Activated T-cell treated with anti-CD3 and anti-CD28 coated beads, Interleukin-2, amount 50 U/mL, for 24 hours (primary cell): Measurements from ENCODE around the gene MDK.
"Not testable (repeated sequence)": the region's sequence is repeated elsewhere in the genome, so short reads cannot be mapped to it uniquely, and the experiment has no call there.

Source experiments
- DNase-seq: peaks from one replicate; pipeline ENCODE4 v3.0.0-alpha.2; 2020
- H3K27ac Mint-ChIP-seq: 2 replicates; pipeline ENCODE4 v1.8.0; 2020; ENCODE audit warnings: mild to moderate bottlenecking, mixed read lengths
- H3K27me3 Mint-ChIP-seq: 2 replicates; pipeline ENCODE4 v1.8.0; 2020; ENCODE audit warnings: mixed read lengths
- H3K36me3 Mint-ChIP-seq: 2 replicates; pipeline ENCODE4 v1.8.0; 2020; ENCODE audit warnings: low read depth, mixed read lengths
- H3K4me1 Mint-ChIP-seq: 2 replicates; pipeline ENCODE4 v1.8.0; 2020; ENCODE audit warnings: low read depth, mixed read lengths
- H3K4me3 Mint-ChIP-seq: 2 replicates; pipeline ENCODE4 v1.8.0; 2020; ENCODE audit warnings: mild to moderate bottlenecking, moderate library complexity, mixed read lengths
- H3K9me3 Mint-ChIP-seq: 2 replicates; pipeline ENCODE4 v1.8.0; 2020; ENCODE audit warnings: mixed read lengths

Gene MDK

GRCh38 chr11:46379482-46380293 lies 1.8 kb upstream of the MDK start:
- Mint-ChIP-seq H3K36me3 (peaks cover 47% of the 10 kb centered on the region), H3K4me1 (peaks cover 11% of the 10 kb centered on the region), H3K27me3 (peaks cover 23% of the 10 kb centered on the region), H3K27ac (peak overlapping the region; percentile 71)
- not testable (repeated sequence) for DNase-seq, H3K4me3 Mint-ChIP-seq, H3K9me3 Mint-ChIP-seq

GRCh38 chr11:46380340-46381047 lies 975 bp upstream of the MDK start:
- no peaks in the 10 kb centered on the region for H3K9me3 Mint-ChIP-seq
- H3K4me3 Mint-ChIP-seq: peak overlapping the region; percentile 73
- peaks cover 11% of the 10 kb centered on the region for H3K4me1 Mint-ChIP-seq
- H3K27me3 Mint-ChIP-seq: peaks cover 31% of the 10 kb centered on the region
- peaks cover 39% of the 10 kb centered on the region for H3K36me3 Mint-ChIP-seq
- peak; percentile 80 for DNase-seq
- peak overlapping the region; percentile 76 for H3K27ac Mint-ChIP-seq

GRCh38 chr11:46381819-46382645 lies 563 bp downstream of the MDK start:
- Mint-ChIP-seq H3K4me3 (peak overlapping the region; percentile 65), H3K9me3 (no peaks in the 10 kb centered on the region), H3K27me3 (peaks cover 46% of the 10 kb centered on the region), H3K4me1 (peaks cover 15% of the 10 kb centered on the region), H3K36me3 (peaks cover 24% of the 10 kb centered on the region), H3K27ac (peak overlapping the region; percentile 33)
- peak; percentile 55 for DNase-seq

GRCh38 chr11:46382646-46383403 lies 1.4 kb downstream of the MDK start:
- H3K4me1 Mint-ChIP-seq: peaks cover 18% of the 10 kb centered on the region
- H3K36me3 Mint-ChIP-seq: peaks cover 16% of the 10 kb centered on the region
- H3K4me3 Mint-ChIP-seq: no peak overlapping the region
- peak; percentile 30 for DNase-seq
- H3K9me3 Mint-ChIP-seq: no peaks in the 10 kb centered on the region
- peaks cover 53% of the 10 kb centered on the region for H3K27me3 Mint-ChIP-seq
- H3K27ac Mint-ChIP-seq: no peak overlapping the region

GRCh38 chr11:46383404-46383758 lies 1.9 kb downstream of the MDK start:
- peaks cover 10% of the 10 kb centered on the region for H3K36me3 Mint-ChIP-seq
- peaks cover 24% of the 10 kb centered on the region for H3K4me1 Mint-ChIP-seq
- H3K27me3 Mint-ChIP-seq: peaks cover 58% of the 10 kb centered on the region
- DNase-seq: no peak
- no peaks in the 10 kb centered on the region for H3K9me3 Mint-ChIP-seq
- H3K27ac Mint-ChIP-seq: peak overlapping the region; percentile 29
- no peak overlapping the region for H3K4me3 Mint-ChIP-seq

GRCh38 chr11:46383974-46384701 lies 2.7 kb downstream of the MDK start:
- Mint-ChIP-seq H3K36me3 (peaks cover 3% of the 10 kb centered on the region), H3K4me3 (no peak overlapping the region), H3K9me3 (no peaks in the 10 kb centered on the region), H3K27me3 (peaks cover 66% of the 10 kb centered on the region), H3K4me1 (peaks cover 27% of the 10 kb centered on the region), H3K27ac (no peak overlapping the region)
- DNase-seq: no peak

GRCh38 chr11:46385169-46386004 lies 3.9 kb downstream of the MDK start:
- no peaks in the 10 kb centered on the region for H3K9me3 Mint-ChIP-seq
- DNase-seq: no peak
- no peaks in the 10 kb centered on the region for H3K36me3 Mint-ChIP-seq
- H3K27ac Mint-ChIP-seq: peak overlapping the region; percentile 52
- H3K27me3 Mint-ChIP-seq: peaks cover 79% of the 10 kb centered on the region
- peaks cover 29% of the 10 kb centered on the region for H3K4me1 Mint-ChIP-seq
- no peak overlapping the region for H3K4me3 Mint-ChIP-seq

GRCh38 chr11:46386005-46386578 lies 4.6 kb downstream of the MDK start:
- H3K27me3 Mint-ChIP-seq: peaks cover 85% of the 10 kb centered on the region
- H3K4me3 Mint-ChIP-seq: no peak overlapping the region
- peaks cover 33% of the 10 kb centered on the region for H3K4me1 Mint-ChIP-seq
- no peaks in the 10 kb centered on the region for H3K36me3 Mint-ChIP-seq
- no peak overlapping the region for H3K27ac Mint-ChIP-seq
- no peaks in the 10 kb centered on the region for H3K9me3 Mint-ChIP-seq
- no peak for DNase-seq

GRCh38 chr11:46386674-46387073 lies 5.2 kb downstream of the MDK start:
- Mint-ChIP-seq H3K27me3 (peaks cover 85% of the 10 kb centered on the region), H3K4me1 (peaks cover 33% of the 10 kb centered on the region), H3K27ac (no peak overlapping the region), H3K9me3 (no peaks in the 10 kb centered on the region), H3K4me3 (no peak overlapping the region), H3K36me3 (no peaks in the 10 kb centered on the region)
- DNase-seq: no peak

- no peaks in the 10 kb centered on the region for H3K36me3 Mint-ChIP-seq
- H3K27ac Mint-ChIP-seq: no peak overlapping the region
- H3K4me3 Mint-ChIP-seq: no peak overlapping the region
Measured at GRCh38 chr11:46387456-46387855, 6.0 kb downstream of the MDK start.

GRCh38 chr11:46387919-46388618 lies 6.6 kb downstream of the MDK start:
- DNase-seq: peak; percentile 39
- Mint-ChIP-seq H3K4me1 (peaks cover 34% of the 10 kb centered on the region), H3K27ac (peak overlapping the region; percentile 54), H3K27me3 (peaks cover 80% of the 10 kb centered on the region), H3K9me3 (no peaks in the 10 kb centered on the region), H3K36me3 (no peaks in the 10 kb centered on the region), H3K4me3 (no peak overlapping the region)

More at GRCh38 chr11:46387456-46387855, 6.0 kb downstream of the MDK start:
- no peak for DNase-seq
- H3K27me3 Mint-ChIP-seq: peaks cover 79% of the 10 kb centered on the region
- peaks cover 28% of the 10 kb centered on the region for H3K4me1 Mint-ChIP-seq
- H3K9me3 Mint-ChIP-seq: no peaks in the 10 kb centered on the region
